Hypothalamus (tissue), 51 donors: ENCODE data around the gene GGT5.
A peak's percentile ranks its signal among the peaks of the same experiment; 100 is the strongest.
"Not testable (repeated sequence)": the region's sequence is repeated elsewhere in the genome, so short reads cannot be mapped to it uniquely, and the experiment has no call there.

ENCODE experiments used
- DNase-seq, 51 donors: peaks; one replicate each; lab custom pipeline; 2025; lab: John Stamatoyannopoulos, UW

GGT5 gene, protein sequence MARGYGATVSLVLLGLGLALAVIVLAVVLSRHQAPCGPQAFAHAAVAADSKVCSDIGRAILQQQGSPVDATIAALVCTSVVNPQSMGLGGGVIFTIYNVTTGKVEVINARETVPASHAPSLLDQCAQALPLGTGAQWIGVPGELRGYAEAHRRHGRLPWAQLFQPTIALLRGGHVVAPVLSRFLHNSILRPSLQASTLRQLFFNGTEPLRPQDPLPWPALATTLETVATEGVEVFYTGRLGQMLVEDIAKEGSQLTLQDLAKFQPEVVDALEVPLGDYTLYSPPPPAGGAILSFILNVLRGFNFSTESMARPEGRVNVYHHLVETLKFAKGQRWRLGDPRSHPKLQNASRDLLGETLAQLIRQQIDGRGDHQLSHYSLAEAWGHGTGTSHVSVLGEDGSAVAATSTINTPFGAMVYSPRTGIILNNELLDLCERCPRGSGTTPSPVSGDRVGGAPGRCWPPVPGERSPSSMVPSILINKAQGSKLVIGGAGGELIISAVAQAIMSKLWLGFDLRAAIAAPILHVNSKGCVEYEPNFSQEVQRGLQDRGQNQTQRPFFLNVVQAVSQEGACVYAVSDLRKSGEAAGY

DNA sequence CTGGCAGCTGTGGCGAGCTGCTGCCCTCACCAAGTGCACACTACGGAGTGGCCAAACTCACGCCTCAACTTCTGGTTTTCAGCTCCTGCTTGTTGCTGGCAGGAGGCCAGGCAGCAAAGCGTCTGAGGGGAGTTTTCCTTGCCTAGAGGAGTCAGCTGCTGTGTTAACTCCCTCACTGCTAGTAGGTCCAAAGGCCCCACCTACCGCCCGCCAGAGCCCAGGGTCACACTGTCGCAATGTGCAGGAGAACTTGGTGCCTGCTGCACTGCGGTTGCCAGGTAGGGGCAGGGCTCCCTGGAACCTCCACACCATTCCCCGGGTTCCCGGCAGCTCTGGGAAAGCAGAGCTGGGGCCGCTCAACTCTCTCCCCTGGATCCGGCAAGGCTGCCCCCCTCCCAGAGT, at the start of gene GGT5:
Gene GGT5, minus strand, starts transcription at position 53 of the 402 bp plus-strand sequence. CDS start 357 bp downstream, outside the sequence.
- DNase-seq: not testable (repeated sequence)

DNA sequence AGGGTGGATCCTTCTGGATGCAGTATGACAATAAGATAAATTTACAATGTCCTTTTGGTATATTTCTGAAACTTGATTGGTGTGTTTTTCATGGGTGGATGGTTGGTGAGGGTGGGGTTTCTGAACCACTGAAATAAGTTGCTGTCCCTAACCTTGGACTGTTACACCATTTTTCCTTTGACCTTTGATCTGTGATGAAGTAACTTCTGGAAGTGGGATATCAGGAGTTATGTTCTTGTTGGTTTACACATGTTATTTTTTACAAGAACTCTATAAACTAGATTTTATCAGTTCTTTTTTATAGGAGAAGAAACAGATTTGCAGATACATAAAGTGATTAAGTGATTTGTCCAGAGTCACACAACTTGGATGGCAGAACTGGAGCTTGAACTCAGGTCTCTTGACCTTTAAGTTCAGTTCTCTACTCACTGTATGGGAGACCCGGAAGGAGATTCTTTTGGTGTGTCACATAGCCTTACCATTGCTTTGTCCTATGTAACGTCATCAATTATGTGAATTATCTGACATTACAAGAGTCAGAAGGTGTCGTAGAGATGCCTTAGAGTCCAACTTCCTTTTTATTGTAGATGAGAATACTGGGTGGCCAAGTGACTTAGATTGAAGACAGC, 47.4 kb upstream of the GGT5 start:
- DNase-seq: not testable (repeated sequence)

DNA sequence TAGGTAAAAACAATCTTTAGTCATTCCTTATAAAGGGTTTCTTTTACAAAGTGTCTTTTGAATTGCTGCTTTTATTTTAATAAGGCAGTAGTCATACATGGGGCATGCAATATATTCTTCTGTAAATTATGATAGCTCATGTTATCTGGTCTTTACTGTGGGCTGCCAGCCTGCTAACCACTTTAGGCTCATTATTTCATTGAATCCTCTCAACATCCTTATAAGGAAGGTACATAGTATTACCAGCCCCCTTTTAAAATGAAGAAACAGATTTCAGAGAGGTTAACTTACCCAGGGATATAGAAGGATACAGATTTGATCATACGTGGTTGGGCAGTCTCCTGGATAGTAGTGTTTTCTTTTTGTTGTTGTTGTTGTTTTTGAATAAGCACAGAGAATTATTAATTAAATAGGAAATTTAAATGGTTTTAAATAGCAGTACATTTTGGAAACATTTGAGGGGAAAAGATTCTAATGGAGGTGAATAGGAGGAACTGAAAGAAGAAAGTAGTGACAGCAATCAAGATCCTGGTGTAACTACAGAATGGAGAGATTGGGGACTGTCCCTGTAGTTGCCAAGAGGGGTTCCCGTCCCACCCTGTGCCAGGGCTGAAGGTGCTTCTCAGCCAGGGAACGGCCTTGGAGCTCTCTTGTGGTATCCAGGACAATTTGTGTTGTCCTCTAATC, 46.8 kb upstream of the GGT5 start:
- DNase-seq: no peak

DNA sequence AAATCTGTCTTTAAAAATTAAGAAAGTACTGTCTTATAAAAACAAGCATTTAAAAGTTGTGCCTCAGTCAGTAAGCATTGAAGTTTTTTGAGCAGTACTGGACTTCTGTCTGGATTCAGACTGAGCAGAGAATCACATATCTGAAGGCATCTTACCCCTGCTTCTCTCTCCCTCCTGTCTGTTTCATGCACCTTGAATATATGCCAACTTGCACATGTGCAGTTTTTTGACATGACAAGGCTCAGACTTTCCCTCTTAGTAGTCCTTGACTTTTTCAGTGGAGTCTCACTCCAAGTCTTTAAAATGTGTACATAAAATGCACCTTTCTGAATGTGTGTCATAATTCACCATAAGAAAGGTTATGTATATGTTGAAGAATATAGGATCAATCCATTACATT, 45.6 kb upstream of the GGT5 start:
- DNase-seq: no peak

DNA sequence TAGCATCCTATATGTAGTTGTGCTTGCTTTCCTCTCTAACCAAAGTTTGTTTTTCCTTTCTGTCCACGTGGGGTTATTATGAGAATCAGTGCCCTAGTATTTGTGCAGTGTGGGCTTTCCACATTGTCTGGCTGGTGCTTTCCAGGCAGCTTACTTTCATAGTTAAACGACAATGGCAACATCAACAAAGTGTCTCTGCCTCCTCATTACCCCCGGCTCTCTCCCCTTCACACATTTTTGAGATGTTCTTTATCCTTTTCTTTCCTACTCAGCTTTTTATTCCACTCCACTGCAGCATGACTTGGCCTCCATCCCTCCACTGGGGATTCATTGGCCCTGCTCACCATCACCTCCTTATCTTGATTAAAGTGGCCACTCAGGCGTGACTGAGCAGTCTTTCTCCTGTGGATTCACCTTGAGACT, 44.9 kb upstream of the GGT5 start:
- no peak for DNase-seq

DNA sequence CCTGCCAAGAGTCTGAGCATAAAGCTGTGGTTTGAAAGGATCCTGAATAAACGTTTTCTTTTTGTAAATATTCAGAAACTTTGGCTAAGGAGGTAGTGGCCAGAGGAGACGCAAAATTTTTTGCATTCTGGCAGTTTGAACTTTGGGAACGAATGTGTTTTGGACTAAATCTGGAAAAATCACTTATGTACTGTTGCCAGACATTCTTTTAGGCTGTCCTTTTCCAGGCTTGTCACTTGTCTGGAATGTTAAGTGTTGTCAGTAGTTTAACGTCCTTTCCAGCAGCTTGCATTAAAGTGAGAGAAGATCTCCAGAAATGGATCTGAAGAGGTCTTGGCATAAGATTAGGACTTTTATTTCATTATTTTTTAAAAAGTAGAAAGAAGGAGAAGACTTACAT, 44.2 kb upstream of the GGT5 start:
- DNase-seq: peak in 1 of 51 donors; percentile 15

DNA sequence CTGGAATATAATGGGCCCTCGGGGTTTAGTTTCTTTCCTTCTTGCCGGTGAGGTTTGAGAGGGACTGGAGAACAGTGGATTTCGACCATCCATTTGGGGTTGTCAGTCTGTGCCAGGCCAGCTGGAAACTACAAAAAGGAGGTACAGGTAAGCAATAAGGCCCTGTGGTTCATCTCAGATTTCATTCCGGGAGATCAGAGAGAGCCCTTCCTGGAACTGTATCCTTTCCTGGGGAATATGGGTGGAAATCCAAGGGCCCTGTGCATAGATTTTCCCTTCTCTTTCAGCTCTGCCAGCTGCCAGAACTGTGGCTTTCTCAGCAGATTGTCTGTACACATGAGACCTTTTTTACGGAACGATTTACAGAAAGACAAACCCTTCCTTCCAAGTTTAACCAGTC, 42.9 kb upstream of the GGT5 start:
- DNase-seq: not testable (repeated sequence)

DNA sequence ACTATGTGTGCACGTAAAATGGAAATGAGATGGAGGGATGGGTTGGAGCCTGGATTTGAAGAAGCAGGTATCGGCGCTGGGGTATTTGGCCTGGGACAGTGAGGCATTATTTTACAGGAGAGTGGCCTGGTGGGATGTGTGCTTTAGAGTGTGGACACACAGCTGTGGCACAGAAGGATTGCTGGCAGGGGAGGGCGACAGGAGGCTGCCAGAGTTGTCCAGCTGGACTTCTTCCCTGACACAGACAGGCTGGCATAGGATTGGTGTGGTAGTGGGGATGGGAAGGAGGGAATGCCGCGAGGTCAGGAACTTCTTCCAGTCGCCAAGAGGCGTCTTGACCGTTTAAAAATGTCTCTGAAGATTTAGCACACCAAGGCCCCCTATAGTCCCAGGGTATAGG, 42.3 kb upstream of the GGT5 start:
- not testable (repeated sequence) for DNase-seq

DNA sequence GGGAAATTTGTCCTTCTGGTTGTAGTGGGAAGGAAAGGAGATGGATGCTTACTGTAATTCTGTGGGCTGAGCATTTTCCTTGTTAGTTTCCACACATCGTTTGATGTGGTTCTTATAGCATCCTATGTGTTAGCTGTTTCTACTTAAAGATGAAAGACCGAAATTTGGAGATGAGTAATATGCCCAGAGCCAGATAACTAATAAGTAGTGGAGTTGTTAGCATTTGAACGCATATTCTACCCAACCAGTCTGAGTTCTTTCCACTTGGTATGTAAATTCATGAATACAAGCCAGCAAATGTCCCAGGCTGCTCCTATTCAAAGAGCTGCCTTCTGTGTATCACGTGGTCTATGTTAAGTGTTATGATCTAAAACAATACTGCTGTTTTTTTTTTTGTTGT, 40.4 kb upstream of the GGT5 start:
- peak in 1 of 51 donors; percentile 23 for DNase-seq

DNA sequence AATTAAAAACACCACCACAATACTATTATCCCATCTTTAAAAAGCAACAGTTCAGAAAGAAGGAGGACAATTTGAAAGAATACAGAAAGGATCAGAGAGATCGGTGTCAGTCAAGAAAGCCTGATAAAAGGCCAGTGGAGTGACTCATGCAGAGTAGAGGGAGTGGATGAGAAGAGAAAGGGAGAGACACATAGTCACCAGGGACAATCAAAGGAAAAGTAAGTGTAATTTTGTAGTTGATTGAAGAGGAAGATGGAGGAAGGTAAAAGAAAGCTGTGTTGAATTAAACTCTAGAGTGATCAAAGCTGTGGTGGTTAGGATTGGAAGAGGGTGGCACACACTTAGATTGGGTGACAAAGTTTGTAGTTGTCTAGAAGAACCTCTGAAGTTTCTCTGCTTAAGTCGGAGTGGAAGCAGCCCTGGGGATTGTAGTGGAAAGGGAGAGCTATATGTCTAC, 39.9 kb upstream of the GGT5 start:
- no peak for DNase-seq

DNA sequence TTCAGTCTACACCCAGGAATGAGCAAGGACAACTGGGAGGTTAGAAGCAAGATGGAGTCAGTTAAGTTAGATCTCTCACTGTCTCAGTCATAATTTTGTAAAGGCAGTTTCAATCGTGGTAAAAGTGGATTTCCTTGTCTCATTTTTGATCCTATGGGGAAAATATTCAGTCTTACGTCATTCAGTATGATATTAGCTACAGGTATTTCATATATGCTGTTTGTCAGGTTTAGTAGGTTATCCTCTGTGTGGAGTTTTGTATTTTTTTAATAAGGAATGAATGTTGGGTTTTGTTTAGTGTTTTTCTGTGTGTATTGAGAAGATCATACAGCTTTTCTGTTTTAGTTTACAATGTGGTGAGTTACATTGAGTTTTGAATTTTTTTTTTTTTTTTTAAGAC, 37.5 kb upstream of the GGT5 start:
- DNase-seq: no peak

DNA sequence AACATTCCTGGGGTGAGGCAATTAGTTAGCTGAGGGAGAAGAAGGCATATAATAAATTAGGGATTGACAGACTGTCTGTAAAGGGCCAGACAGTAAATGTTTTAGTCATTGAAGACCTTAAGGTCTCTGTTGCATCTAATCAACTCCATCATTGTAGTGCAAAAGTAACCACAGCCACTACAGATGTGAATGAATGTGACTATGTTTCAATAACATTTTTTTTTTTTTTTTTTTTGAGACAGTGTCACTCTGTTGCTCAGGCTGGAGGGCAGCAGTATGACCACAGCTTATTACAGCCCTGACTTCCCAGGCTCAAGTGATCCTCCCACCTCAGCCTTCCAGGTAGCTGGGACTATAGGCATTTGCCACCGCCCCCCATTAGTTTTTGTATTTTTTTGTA, 35.5 kb upstream of the GGT5 start:
- not testable (repeated sequence) for DNase-seq

DNA sequence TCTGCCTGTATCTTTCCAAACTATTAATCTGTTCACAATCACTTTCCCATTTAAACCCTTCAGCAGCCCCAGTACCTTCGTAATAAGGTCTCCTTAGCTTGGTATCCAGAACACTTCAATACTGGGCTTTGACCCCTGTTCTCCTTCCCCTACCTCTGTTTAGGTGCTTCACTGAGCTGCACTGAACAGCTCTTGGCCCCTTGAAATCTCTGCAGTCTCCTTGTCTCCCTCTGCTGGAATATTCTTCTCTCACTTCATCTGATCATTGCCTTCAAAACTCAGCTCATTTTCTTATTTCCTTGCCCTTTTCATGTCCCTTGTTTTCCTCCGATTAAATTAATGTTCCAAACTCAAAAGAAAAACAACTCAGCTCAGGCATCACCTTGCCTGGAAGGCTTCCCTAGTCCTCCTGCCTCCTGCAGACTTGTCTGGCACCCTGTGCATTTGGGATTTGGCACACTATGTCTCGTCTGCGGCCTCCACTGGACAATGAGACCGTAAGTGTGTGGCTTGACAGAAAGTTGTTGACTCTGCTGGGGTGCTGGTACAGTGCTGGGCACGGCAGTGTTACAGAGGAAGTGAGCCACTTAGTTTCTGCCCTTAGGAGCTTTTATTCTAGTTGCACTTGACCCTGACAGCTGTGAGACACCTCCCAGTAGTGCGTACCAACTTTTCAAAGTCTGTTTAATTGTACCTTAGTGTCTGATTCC, 30.0 kb upstream of the GGT5 start:
- DNase-seq: peak in 4 of 51 donors; percentile 8 to 21 (median 11)

DNA sequence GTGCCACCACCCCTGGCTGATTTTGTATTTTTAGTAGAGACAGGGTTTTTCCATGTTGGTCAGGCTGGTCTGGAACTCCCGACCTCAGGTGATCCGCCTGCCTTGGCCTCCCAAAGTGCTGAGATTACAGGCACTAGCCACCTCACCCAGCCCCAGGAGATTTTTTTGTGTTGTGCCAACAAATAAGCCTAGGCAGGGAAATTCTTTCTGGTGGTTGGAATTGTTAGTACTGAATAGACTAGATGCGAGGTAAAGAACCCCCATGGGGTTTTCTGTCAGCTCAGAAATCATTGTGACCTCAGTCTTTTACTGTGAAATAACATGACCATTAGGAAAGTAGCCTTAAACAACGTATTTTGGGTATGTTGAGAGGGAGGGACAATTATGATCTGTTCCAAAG, 29.0 kb upstream of the GGT5 start:
- not testable (repeated sequence) for DNase-seq

DNA sequence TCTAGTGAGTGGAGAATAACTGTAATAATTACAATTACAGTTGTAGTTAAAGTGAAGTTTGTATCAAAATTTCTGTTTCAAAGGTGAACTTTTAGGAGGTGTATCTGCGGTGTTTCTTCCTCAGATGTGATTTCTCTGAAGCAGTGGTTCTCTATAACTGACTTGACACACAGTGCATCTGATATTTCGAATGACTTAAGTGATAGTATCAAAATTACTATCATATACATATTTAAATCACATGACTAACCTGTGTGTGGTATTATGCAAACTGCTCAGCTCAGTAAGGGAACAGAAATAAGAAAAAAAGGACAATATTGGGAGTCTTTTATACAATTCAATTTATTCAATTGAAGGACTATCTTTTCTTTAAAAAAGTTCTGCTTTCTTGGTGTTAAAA, 28.1 kb upstream of the GGT5 start:
- DNase-seq: not testable (repeated sequence)

DNA sequence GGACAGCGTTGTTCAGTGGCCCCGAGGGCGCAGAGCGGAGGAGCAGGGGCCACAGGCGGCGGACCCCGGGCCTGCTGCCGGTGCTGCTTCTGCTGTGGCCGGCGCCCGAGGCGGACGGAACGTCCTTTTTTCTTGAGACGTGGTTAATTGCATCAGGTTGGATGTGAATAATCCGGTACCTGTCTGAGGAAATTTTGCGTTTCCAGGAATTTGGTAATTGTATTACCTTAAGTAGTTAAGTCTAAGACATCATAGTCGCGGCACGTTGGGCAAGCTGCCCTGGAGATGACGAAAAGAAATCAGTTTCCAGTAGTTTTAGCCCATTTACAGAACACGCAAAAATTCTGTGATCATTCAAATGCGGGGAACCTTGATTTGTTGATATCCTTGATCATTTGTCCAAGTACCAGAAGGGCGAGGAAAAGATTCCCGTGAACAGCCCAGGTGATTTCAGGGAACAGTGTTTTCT, 26.5 kb upstream of the GGT5 start:
- DNase-seq: peak in 1 of 51 donors; percentile 55

DNA sequence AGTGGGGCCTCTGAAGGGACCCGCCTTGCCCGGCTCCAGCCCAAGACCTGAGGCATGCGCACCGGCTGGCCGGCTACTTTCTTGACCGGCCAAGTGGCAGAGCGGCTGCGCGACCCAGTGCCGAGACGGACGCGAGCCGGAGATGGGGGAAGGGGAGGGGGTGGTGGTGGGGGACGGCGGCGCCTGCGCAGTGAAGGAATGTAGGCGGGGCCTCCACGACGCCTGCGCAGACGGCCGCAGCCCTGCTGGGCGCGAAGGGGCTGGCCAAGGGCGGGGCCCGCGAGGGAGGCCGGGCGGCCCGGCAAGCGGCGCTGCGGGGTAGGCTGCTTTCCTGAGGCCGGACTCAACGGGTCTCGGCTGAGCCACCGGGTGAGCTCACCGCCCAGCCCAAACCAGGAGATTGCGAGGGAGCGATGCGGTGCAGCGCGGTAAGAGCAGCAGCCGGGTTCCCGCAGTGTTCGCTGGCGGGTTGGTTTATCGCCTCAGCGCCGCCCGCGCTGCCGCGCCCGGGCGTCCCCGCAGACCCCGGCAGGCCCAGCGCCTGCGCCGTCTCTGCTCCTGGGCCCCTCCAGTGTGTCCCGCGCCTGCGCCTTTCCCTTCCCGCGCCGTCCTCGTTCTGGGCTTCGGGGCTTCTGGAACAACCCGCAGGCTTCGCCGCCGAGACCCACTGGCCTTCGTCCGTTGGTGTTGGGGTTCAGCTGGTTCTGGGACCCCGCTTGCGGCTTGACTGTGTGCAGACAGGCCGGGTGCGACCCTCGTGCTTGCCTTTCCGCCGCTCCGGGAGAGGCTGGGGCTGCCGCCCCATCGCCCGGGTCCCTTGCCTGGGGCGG, 25.9 kb upstream of the GGT5 start, which contains the start of gene SPECC1L:
Gene SPECC1L, plus strand, starts transcription at position 276 of the 830 bp plus-strand sequence. CDS start 31,401 bp downstream, outside the sequence.
- peak; percentile 70 to 98 (median 91) for DNase-seq

DNA sequence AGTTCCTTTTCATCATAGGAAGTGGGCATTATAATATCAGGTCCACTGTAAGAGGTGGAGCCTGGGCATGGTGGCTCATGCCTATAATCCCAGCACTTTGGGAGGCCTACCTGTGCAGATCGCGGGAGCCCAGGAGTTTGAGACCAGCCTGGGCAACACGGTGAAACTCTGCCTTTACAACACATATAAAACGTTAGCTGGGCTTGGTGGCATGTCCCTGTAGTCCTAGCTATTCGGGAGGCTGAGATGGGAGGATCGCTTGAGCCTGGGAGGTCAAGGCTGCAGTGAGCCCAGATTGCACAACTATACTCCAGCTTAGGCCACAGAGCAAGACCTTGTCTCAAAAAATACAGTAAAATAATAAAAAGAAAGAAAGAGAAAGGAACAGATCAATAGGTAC, 21.6 kb upstream of the GGT5 start:
- DNase-seq: not testable (repeated sequence)

DNA sequence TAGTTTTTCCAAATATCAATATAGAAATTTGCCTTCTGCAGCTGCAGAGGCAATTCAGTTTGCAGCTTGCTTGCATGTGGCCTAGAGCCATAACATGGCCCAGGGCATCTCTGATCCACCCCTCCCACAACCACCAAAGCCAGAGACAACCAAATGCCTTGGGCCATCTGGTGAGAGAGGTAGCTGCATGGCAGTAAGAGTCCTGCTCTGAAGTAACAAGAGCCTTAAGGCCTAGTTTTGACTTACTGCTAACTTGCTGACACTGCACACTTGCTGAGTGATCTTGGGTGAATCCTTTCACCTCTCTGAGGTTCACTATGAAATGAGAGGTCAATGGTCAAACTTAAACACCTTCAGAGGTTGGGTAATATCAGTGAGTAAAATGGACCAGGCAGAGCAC, 20.9 kb upstream of the GGT5 start:
- no peak for DNase-seq
